ENCODE results near the gene ST6GALNAC2. TPM values are rescaled to one million over a fixed set of nuclear protein-coding genes. Genes with fewer than 3 reads are reported as not detected.

Gene ST6GALNAC2
- total RNA-seq, 1 experiment from 2014 or later, result 11.6 TPM

- Mint-ChIP-seq H3K4me1 (ENCODE audit: low read depth, unreplicated experiment) (no peaks in the 10 kb centered on the region), H3K27ac (ENCODE audit: unreplicated experiment) (no peak overlapping the region), H3K4me3 (ENCODE audit: low read depth, unreplicated experiment) (no peak overlapping the region), H3K9me3 (ENCODE audit: low read depth, unreplicated experiment) (no peaks in the 10 kb centered on the region), H3K27me3 (ENCODE audit: unreplicated experiment) (peaks cover 74% of the 10 kb centered on the region), H3K36me3 (ENCODE audit: insufficient read depth, unreplicated experiment) (no peaks in the 10 kb centered on the region)
- TF ChIP-seq CTCF (IDR thresholded peaks at IDR 0.05; ENCODE audit: unreplicated experiment), result no peak
- BruUV-seq (replicated peaks), result no TSS peak
- CTCF ChIA-PET, result no interaction called here
- intact Hi-C loops (cut with micrococcal nuclease; ENCODE audit: unreplicated experiment), result no loop called here
- no peak for DNase-seq
These were observed 47.3 kb downstream of the ST6GALNAC2 start for GRCh38 chr17:76538281-76538931.

DNA sequence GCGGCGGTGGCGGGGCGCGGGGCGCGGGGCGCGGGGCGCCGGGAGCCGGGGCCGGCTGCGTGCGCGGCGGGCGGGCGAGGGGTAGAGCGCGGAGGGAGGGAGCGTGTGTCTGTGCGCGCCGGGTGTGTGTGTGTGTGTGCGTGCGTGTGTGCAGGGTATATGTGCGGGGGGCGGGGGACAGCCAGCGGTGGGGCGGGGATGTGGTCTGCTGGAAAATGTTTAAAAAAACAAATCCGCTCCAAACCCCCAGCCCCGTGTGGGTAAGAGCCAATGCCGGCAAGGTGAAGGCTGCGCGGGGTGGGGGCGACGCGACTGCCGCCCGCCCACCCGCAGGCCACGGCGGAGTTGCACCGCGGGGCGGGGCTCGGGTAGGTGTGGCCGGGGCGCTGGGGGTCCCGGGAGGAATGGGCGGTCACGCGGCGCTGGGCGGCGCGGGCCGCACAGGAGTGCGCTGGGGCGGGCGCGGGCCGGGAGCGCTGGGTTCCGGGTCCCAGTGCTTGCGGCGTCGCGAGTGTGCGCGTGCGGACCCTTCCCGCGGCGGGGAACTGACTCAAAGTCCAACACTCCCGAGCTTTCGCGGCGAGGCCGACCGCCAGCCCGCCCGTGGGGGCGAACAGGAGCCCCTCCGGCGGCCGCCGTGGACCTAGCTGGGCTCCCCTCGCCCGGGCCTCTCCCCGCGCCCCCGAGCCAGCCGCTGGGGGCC is 47.9 kb downstream of the ST6GALNAC2 start, which contains the start of gene CYGB:
CYGB (minus strand) TSS at position 132 of the 703 bp plus-strand sequence. CDS start 167 bp downstream, outside the sequence.
- intact Hi-C loops (cut with micrococcal nuclease; ENCODE audit: unreplicated experiment), result no loop called here
- H3K27me3 Mint-ChIP-seq (ENCODE audit: unreplicated experiment), result peaks cover 69% of the 10 kb centered on the region
- TF ChIP-seq CTCF (IDR thresholded peaks at IDR 0.05; ENCODE audit: unreplicated experiment), result no peak
- peak within 1 kb of the TSS; percentile 17 for H3K4me3 Mint-ChIP-seq (ENCODE audit: low read depth, unreplicated experiment)
- DNase-seq, result no peak
- H3K36me3 Mint-ChIP-seq (ENCODE audit: insufficient read depth, unreplicated experiment), result no peaks in the 10 kb centered on the region
- no peaks in the 10 kb centered on the region for H3K9me3 Mint-ChIP-seq (ENCODE audit: low read depth, unreplicated experiment)
- no peaks in the 10 kb centered on the region for H3K4me1 Mint-ChIP-seq (ENCODE audit: low read depth, unreplicated experiment)
- H3K27ac Mint-ChIP-seq (ENCODE audit: unreplicated experiment), result no peak within 1 kb of the TSS
- no TSS peak for BruUV-seq (replicated peaks)
- CTCF ChIA-PET, result no interaction called here

DNA sequence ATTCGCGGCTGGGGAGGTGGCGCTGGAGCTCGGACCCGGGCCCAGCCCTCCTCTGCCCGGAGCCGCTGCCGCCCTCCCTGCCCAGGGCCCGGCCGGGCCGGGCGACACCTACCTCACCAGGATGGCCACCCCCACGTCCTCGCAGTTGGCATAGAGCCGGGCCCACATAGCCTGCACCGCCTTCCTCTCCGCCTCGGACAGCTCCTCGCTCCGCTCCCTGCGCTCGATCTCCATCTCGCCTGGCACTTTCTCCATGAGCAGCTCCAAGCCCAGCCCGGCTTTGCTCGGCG is 48.4 kb downstream of the ST6GALNAC2 start:
- Mint-ChIP-seq H3K4me1 (ENCODE audit: low read depth, unreplicated experiment) (peaks cover 5% of the 10 kb centered on the region), H3K36me3 (ENCODE audit: insufficient read depth, unreplicated experiment) (no peaks in the 10 kb centered on the region), H3K4me3 (ENCODE audit: low read depth, unreplicated experiment) (peak overlapping the region; percentile 17), H3K27ac (ENCODE audit: unreplicated experiment) (no peak overlapping the region), H3K9me3 (ENCODE audit: low read depth, unreplicated experiment) (no peaks in the 10 kb centered on the region), H3K27me3 (ENCODE audit: unreplicated experiment) (peaks cover 69% of the 10 kb centered on the region)
- DNase-seq, result no peak
- no peak for TF ChIP-seq CTCF (IDR thresholded peaks at IDR 0.05; ENCODE audit: unreplicated experiment)
- intact Hi-C loops (cut with micrococcal nuclease; ENCODE audit: unreplicated experiment), result no loop called here
- no TSS peak for BruUV-seq (replicated peaks)
- CTCF ChIA-PET, result no interaction called here

GRCh38 chr17:76536511-76537287 is 49.0 kb downstream of the ST6GALNAC2 start:
- H3K36me3 Mint-ChIP-seq (ENCODE audit: insufficient read depth, unreplicated experiment), result no peaks in the 10 kb centered on the region
- H3K27ac Mint-ChIP-seq (ENCODE audit: unreplicated experiment), result no peak overlapping the region
- peaks cover 69% of the 10 kb centered on the region for H3K27me3 Mint-ChIP-seq (ENCODE audit: unreplicated experiment)
- TF ChIP-seq CTCF (IDR thresholded peaks at IDR 0.05; ENCODE audit: unreplicated experiment), result no peak
- H3K9me3 Mint-ChIP-seq (ENCODE audit: low read depth, unreplicated experiment), result no peaks in the 10 kb centered on the region
- BruUV-seq (replicated peaks), result no TSS peak
- H3K4me1 Mint-ChIP-seq (ENCODE audit: low read depth, unreplicated experiment), result peaks cover 10% of the 10 kb centered on the region
- DNase-seq, result no peak
- H3K4me3 Mint-ChIP-seq (ENCODE audit: low read depth, unreplicated experiment), result peak overlapping the region; percentile 17
- CTCF ChIA-PET, result no interaction called here
- intact Hi-C loops (cut with micrococcal nuclease; ENCODE audit: unreplicated experiment), result no loop called here
